Nasal cavity respiratory epithelium epithelial cell of viscerocranial mucosa (primary cell): ENCODE measurements around the gene CLIC2. TPM values are rescaled to one million over a fixed set of nuclear protein-coding genes. Genes with fewer than 3 reads are reported as not detected.

Experiments used
- total RNA-seq: library from RNA; depleted of rRNA; stranded (reverse); fragments of >200 nt; gene quantifications from 2 replicates; pipeline ENCODE4 v1.2.3, GENCODE V29; 2014

The CLIC2 gene
- under 0.01 and 0.14 TPM in 2 replicates for total RNA-seq

GRCh38 chrX:155334486-155335336 is at the start of gene CLIC2:
TSS of gene CLIC2 (minus strand) at chrX:155334614. CDS start at chrX:155334427, 187 bp downstream.

GRCh38 chrX:155381843-155382528 is 47.6 kb upstream of the CLIC2 start, which contains the start of gene F8A2:
TSS of gene F8A2 (plus strand) at chrX:155382095. CDS start at chrX:155382115, 20 bp downstream.

DNA sequence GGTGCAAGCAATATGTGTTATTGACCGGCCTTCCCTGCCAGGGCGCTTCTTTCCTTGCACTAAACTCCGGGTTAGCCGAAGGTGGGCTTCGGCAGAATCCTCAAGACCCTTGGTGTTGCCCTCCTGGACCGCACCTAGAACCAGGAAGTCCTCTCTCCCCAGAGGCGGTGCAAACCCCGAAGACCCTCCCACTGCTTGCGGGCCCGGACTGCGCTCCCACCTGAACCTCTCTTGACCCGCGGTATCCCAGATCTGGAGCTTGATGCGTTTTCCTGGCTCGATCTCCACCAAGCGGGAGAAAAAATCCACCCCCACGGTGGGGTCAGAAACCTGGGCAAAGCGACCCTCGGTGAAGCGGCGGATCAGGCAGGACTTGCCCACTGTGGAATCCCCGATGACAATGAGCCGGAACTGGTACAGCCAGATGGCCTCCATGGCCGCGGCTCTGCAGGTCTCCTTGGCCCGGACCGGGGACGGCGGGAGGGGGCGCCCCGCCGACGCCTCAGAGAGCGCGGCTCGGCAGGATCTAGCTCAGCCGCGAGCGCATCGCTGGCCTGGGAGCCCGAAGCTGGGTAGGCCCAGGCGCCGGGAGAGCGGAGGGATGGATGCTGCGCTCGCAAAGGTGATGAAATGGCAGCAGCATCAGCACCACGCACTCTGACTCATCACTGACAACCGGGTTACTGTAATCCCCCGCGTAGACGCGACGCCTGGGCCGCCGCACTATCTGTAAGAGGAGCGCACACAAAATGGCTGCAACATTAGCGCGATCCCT is 70.4 kb downstream of the CLIC2 start, which contains the start of gene RAB39B:
Gene RAB39B, minus strand, starts transcription at position 638 of the 775 bp plus-strand sequence. Its CDS starts 203 bp downstream, at position 435.

Other genes starting within 250 kb of the CLIC2 start
- gene VBP1, start 118.2 kb downstream of the CLIC2 start, total RNA-seq, result 44.5 and 69.7 TPM in 2 replicates
- 0.07 and 1.0 TPM in 2 replicates for gene RAB39B, start 70.1 kb downstream of the CLIC2 start, total RNA-seq
- gene F8A2, start 47.5 kb upstream of the CLIC2 start, total RNA-seq, result not detected in 2 replicates
- 0.34 and 1.4 TPM in 2 replicates for gene F8A3, start 124.0 kb upstream of the CLIC2 start, total RNA-seq